SK-N-SH (cell line): Measurements from ENCODE around the gene MBNL1. TPM values are rescaled to one million over a fixed set of nuclear protein-coding genes. Genes with fewer than 3 reads are reported as not detected.

Source experiments
- CTCF ChIA-PET: fragments of 300-600, 350-600 bp; formaldehyde crosslinking; extraction: SDS; loops from one replicate; lab custom pipeline; 2021; lab: Yijun Ruan, JAX
- POLR2A ChIA-PET: fragments of 350-600 bp; sonication (Branson Sonifier 250); formaldehyde crosslinking; extraction: SDS; loops from one replicate; lab custom pipeline; 2020; ENCODE audit warnings: antibody characterized with exemption, inconsistent platforms; lab: Yijun Ruan, JAX
- DNase-seq: peaks from one replicate; pipeline ENCODE4 v3.0.0; 2012
- H2AFZ ChIP-seq: fragments of 200-600 bp; sonication (generic); 2 replicates; pipeline ENCODE4 v1.8.1; 2016; ENCODE audit warnings: antibody characterized with exemption, mild to moderate bottlenecking, low read depth
- H3F3A ChIP-seq: fragments of 200-600 bp; sonication (generic); replicated peaks from 2 replicates; pipeline ENCODE3; 2016; ENCODE audit warnings: antibody characterized with exemption, mild to moderate bottlenecking; ENCODE audit not compliant: insufficient read depth
- H3K27ac ChIP-seq, 2 experiments: fragments of 200-500 bp in 1 of 2; fragments of 200-600 bp in 1 of 2; sonication (Bioruptor generic) in 1 of 2; sonication (generic), shearing (Covaris generic) in 1 of 2; 2 replicates each; pipeline versions ENCODE4 v1.5.1 to v1.6.1; 2014 to 2016; ENCODE audit warnings: low read depth in 2 of 2, inconsistent platforms in 1 of 2, low read length in 1 of 2, mild to moderate bottlenecking in 1 of 2, mixed read lengths in 1 of 2
- H3K27me3 ChIP-seq: fragments of 200-600 bp; sonication (generic), shearing (Covaris generic); 2 replicates; pipeline ENCODE4 v1.6.1; 2016; ENCODE audit warnings: mixed run types; ENCODE audit not compliant: insufficient read depth
- H3K36me3 ChIP-seq, 2 experiments: fragments of 200-500 bp in 1 of 2; fragments of 200-600 bp in 1 of 2; sonication (Bioruptor generic) in 1 of 2; sonication (generic) in 1 of 2; replicated peaks in 1 of 2; 2 replicates each; pipeline versions ENCODE3 to v1.5.1; 2014 to 2016; ENCODE audit warnings: low read length in 1 of 2, mild to moderate bottlenecking in 1 of 2; ENCODE audit not compliant: insufficient read depth in 2 of 2, control insufficient read depth in 1 of 2
- H3K4me1 ChIP-seq, 2 experiments: fragments of 200-500 bp in 1 of 2; fragments of 200-600 bp in 1 of 2; sonication (Bioruptor generic) in 1 of 2; sonication (generic), shearing (Covaris generic) in 1 of 2; 2 replicates each; pipeline versions ENCODE4 v1.5.1 to v1.6.1; 2014 to 2016; ENCODE audit warnings: low read depth in 1 of 2, low read length in 1 of 2, mixed run types in 1 of 2; ENCODE audit not compliant: insufficient read depth in 2 of 2, control insufficient read depth in 1 of 2
- H3K4me2 ChIP-seq: fragments of 200-600 bp; sonication (generic), shearing (Covaris generic); 2 replicates; pipeline ENCODE4 v1.6.1; 2017; ENCODE audit warnings: mixed run types
- H3K4me3 ChIP-seq, 2 experiments: fragments of 200-500 bp in 1 of 2; fragments of 200-600 bp in 1 of 2; sonication (Bioruptor generic) in 1 of 2; sonication (generic), shearing (Covaris generic) in 1 of 2; 2 replicates each; pipeline versions ENCODE4 v1.5.1 to v1.8.1; 2014 to 2016; ENCODE audit warnings: low read depth in 2 of 2, inconsistent platforms in 1 of 2, low read length in 1 of 2, mild to moderate bottlenecking in 1 of 2, mixed read lengths in 1 of 2, moderate library complexity in 1 of 2
- H3K79me2 ChIP-seq: fragments of 200-600 bp; sonication (generic); 2 replicates; pipeline ENCODE4 v1.8.1; 2017; ENCODE audit warnings: mild to moderate bottlenecking; ENCODE audit not compliant: insufficient read depth
- H3K9ac ChIP-seq: fragments of 200-600 bp; sonication (generic); 2 replicates; pipeline ENCODE4 v1.6.1; 2017; ENCODE audit warnings: mixed run types
- H3K9me2 ChIP-seq: fragments of 200-600 bp; sonication (generic); 2 replicates; pipeline ENCODE4 v1.6.1; 2017; ENCODE audit warnings: mixed run types
- H3K9me3 ChIP-seq: fragments of 200-600 bp; sonication (generic); 2 replicates; pipeline ENCODE4 v1.6.1; 2017; ENCODE audit warnings: mixed run types, mild to moderate bottlenecking, moderate library complexity
- H4K20me1 ChIP-seq: fragments of 200-600 bp; sonication (generic); 2 replicates; pipeline ENCODE4 v1.6.1; 2017; ENCODE audit warnings: mild to moderate bottlenecking, mixed run types; ENCODE audit not compliant: insufficient read depth
- CHD2 ChIP-seq: fragments of 150-350 bp; IDR thresholded peaks from 2 replicates; pipeline ENCODE4 v1.6.1; 2018; ENCODE audit warnings: low read length; ENCODE audit not compliant: partially characterized antibody
- CTCF ChIP-seq: fragments of 200-600 bp; sonication (generic); IDR thresholded peaks from 2 replicates; pipeline ENCODE4 v1.6.1; 2017; ENCODE audit warnings: antibody characterized with exemption, mild to moderate bottlenecking, moderate library complexity
- EZH2phosphoT487 ChIP-seq: fragments of 200-600 bp; sonication (generic); IDR thresholded peaks from 2 replicates; pipeline ENCODE4 v1.6.1; 2017; ENCODE audit warnings: low read depth, mixed run types, mild to moderate bottlenecking, antibody characterized with exemption, moderate library complexity, borderline replicate concordance
- FOSL2 ChIP-seq: IDR thresholded peaks from 2 replicates; pipeline ENCODE4 v1.4.0; 2012; ENCODE audit warnings: low read depth, mild to moderate bottlenecking, moderate library complexity, borderline replicate concordance
- GATA2 ChIP-seq: sonication (generic); formaldehyde crosslinking; IDR thresholded peaks from 2 replicates; pipeline ENCODE4 v1.5.0; 2020; ENCODE audit warnings: mild to moderate bottlenecking, missing genetic modification reagents
- NRF1 ChIP-seq: IDR thresholded peaks from 2 replicates; pipeline ENCODE4 v1.6.1; 2012; ENCODE audit warnings: low read depth, mild to moderate bottlenecking, low read length
- RAD21 ChIP-seq: IDR thresholded peaks from 2 replicates; pipeline ENCODE4 v1.6.1; 2012; ENCODE audit warnings: mild to moderate bottlenecking, low read length
- TCF12 ChIP-seq: IDR thresholded peaks from 2 replicates; pipeline ENCODE4 v1.4.0; 2012
- YY1 ChIP-seq: IDR thresholded peaks from 2 replicates; pipeline ENCODE4 v1.4.0; 2012; ENCODE audit warnings: low read depth, mild to moderate bottlenecking
- WGBS: methylation state at CpG from one replicate; pipeline ENCODE4 v1.1.6; 2017; ENCODE audit warnings: low lambda C conversion rate; 5-methylcytosine and 5-hydroxymethylcytosine counted together
- polyA plus RNA-seq, 3 experiments: library from polyadenylated mRNA; depleted of rRNA; stranded (reverse); fragments of >200 nt; gene quantifications; 2 replicates each; pipeline ENCODE4 v1.2.3, GENCODE V29; 2012
- TF ChIP-seq, protein P1 (sequence below): IDR thresholded peaks from 2 replicates; pipeline ENCODE4 v1.4.0; 2012; ENCODE audit warnings: low read depth, borderline replicate concordance

The MBNL1 gene
- polyA plus RNA-seq, 1 of the 3 experiments (the other 2 are of a cell fraction) = 44.3 TPM

DNA sequence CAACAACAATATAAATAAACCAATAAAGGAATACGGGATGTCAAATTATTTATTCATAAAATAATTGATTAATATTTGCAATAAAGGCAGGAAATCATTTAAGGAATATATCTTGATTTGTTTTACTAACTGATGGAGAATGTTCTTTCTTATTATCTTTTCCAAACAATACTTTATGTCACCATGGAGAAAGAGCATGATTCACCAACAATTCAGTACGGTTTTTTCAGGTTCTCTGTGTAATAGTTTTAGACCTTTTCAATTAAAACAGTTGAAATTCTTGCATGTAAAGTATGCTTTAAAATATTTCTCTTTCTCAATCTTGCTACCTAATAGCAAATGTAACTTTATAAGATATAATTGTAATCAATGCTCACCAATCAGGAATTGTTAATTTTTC lies 41.7 kb upstream of the MBNL1 start (continued):
- no peak for TF ChIP-seq CTCF
- TF ChIP-seq GATA2 (CRISPR knock-in tag) = no peak
- TF ChIP-seq EZH2phosphoT487 = no peak

- no peak overlapping the region for H3K4me2 ChIP-seq
Observed at GRCh38 chr3:152229692-152230091, 39.0 kb upstream of the MBNL1 start.

GRCh38 chr3:152230370-152230769 lies 38.4 kb upstream of the MBNL1 start:
- Histone ChIP-seq H3K27me3 (no peaks in the 10 kb centered on the region), H3F3A (peaks cover 9% of the 10 kb centered on the region), H3K9ac (no peak overlapping the region), H3K4me2 (no peak overlapping the region), H2AFZ (no peak overlapping the region), H3K27ac (no peak overlapping the region), H3K4me3 (no peak overlapping the region), H4K20me1 (no peaks in the 10 kb centered on the region)
- DNase-seq = no peak
- WGBS = 81% methylated on average over 1 of the region's 1 CpG
- no peak for TF ChIP-seq YY1
- TF ChIP-seq GATA2 (CRISPR knock-in tag) = no peak
- TF ChIP-seq NRF1 = no peak
- no peak for TF ChIP-seq TCF12
- TF ChIP-seq RAD21 = no peak
- TF ChIP-seq FOSL2 = no peak
- TF ChIP-seq CTCF = no peak
- TF ChIP-seq, protein P1, sequence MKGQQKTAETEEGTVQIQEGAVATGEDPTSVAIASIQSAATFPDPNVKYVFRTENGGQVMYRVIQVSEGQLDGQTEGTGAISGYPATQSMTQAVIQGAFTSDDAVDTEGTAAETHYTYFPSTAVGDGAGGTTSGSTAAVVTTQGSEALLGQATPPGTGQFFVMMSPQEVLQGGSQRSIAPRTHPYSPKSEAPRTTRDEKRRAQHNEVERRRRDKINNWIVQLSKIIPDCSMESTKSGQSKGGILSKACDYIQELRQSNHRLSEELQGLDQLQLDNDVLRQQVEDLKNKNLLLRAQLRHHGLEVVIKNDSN = no peak
- TF ChIP-seq, all 33 proteins: peak for 0
- ChIA-PET POLR2A (no interaction called here), CTCF (no interaction called here)
- Histone ChIP-seq H3K9me2 (no peaks in the 10 kb centered on the region), H3K9me3 (no peaks in the 10 kb centered on the region), H3K79me2 (no peaks in the 10 kb centered on the region), H3K36me3 (no peaks in the 10 kb centered on the region), H3K4me1 (no peaks in the 10 kb centered on the region; a peak in 1 of 4 replicates)

More at GRCh38 chr3:152229692-152230091, 39.0 kb upstream of the MBNL1 start:
- Histone ChIP-seq H3F3A (peaks cover 11% of the 10 kb centered on the region), H3K9ac (no peak overlapping the region), H3K79me2 (no peaks in the 10 kb centered on the region), H3K9me2 (no peaks in the 10 kb centered on the region), H3K4me3 (no peak overlapping the region), H3K36me3 (no peaks in the 10 kb centered on the region), H3K27me3 (no peaks in the 10 kb centered on the region), H3K9me3 (no peaks in the 10 kb centered on the region), H3K27ac (no peak overlapping the region), H4K20me1 (no peaks in the 10 kb centered on the region), H3K4me1 (no peaks in the 10 kb centered on the region), H2AFZ (no peak overlapping the region)
- ChIA-PET CTCF (no interaction called here), POLR2A (no interaction called here)
- WGBS = 100% methylated on average over 1 of the region's 1 CpG
- no peak for TF ChIP-seq CHD2
- no peak for DNase-seq
